Right atrium auricular region (tissue), 2 donors: ENCODE measurements around the gene SMIM31. TPM values are rescaled to one million over a fixed set of nuclear protein-coding genes. Genes with fewer than 3 reads are reported as not detected.

ENCODE experiments used
- DNase-seq: peaks from one replicate; pipeline ENCODE4 v3.0.0-alpha.2; 2019; ENCODE audit warnings: low spot score
- H3K27ac ChIP-seq, 2 donors: fragments of 200-600 bp; sonication (generic); 1 replicate in 1 of 2; 2 replicates in 1 of 2; pipeline ENCODE4 v1.5.1; 2016 to 2019
- H3K27me3 ChIP-seq, 2 donors: fragments of 200-600 bp; sonication (generic); one replicate each; pipeline versions ENCODE4 v1.5.1 to v1.6.0; 2017 to 2019
- H3K36me3 ChIP-seq: fragments of 200-600 bp; sonication (generic); one replicate; pipeline ENCODE4 v1.5.1; 2016
- H3K4me1 ChIP-seq, 2 donors: fragments of 200-600 bp; sonication (generic); one replicate each; pipeline versions ENCODE4 v1.5.1 to v1.6.0; 2017 to 2019
- H3K4me3 ChIP-seq, 2 donors: fragments of 200-600 bp; sonication (generic); 1 replicate in 1 of 2; 2 replicates in 1 of 2; pipeline ENCODE4 v1.5.1; 2017 to 2019; ENCODE audit warnings: mild to moderate bottlenecking in 1 of 2, moderate library complexity in 1 of 2
- H3K9me3 ChIP-seq, 2 donors: fragments of 200-600 bp; sonication (generic); one replicate each; pipeline ENCODE4 v1.5.1; 2019
- total RNA-seq, 2 donors: library from RNA; depleted of rRNA; stranded (reverse); fragments of >200 nt; gene quantifications; one replicate each; pipeline ENCODE4 v1.1.0, GENCODE V29; 2016
- TF ChIP-seq, protein P1 (sequence below), 2 donors: fragments of 200-600 bp; sonication (generic); IDR thresholded peaks; one replicate each; pipeline ENCODE4 v1.5.1; 2019; ENCODE audit warnings: antibody characterized with exemption in 2 of 2

Gene SMIM31
- total RNA-seq, 2 donors from 2014 or later: not detected

DNA sequence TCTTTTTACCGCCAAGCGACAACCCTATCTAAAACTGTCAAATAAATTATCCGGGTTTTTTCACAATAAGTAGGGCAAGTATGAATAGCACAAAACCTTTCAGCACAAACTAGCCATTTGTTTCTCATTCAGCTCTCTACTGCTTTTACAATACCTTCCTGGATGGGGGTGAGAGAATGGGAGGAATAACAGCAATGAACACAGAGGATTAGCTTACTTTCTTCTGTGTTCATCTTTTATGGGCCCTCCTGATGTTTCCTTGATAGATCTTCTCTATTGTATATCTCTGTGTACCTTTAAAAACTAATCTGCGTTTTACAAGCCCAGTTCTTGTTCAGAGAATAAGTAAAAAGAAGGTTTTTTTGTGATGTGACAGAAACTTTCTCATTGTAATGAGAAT, 67.8 kb downstream of the SMIM31 start:
- no peaks in the 10 kb centered on the region for H3K36me3 ChIP-seq
- TF ChIP-seq, protein P1, sequence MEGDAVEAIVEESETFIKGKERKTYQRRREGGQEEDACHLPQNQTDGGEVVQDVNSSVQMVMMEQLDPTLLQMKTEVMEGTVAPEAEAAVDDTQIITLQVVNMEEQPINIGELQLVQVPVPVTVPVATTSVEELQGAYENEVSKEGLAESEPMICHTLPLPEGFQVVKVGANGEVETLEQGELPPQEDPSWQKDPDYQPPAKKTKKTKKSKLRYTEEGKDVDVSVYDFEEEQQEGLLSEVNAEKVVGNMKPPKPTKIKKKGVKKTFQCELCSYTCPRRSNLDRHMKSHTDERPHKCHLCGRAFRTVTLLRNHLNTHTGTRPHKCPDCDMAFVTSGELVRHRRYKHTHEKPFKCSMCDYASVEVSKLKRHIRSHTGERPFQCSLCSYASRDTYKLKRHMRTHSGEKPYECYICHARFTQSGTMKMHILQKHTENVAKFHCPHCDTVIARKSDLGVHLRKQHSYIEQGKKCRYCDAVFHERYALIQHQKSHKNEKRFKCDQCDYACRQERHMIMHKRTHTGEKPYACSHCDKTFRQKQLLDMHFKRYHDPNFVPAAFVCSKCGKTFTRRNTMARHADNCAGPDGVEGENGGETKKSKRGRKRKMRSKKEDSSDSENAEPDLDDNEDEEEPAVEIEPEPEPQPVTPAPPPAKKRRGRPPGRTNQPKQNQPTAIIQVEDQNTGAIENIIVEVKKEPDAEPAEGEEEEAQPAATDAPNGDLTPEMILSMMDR (IDR thresholded peaks at IDR 0.05): no peak
- no peaks in the 10 kb centered on the region for H3K9me3 ChIP-seq
- H3K4me1 ChIP-seq: no peaks in the 10 kb centered on the region
- no peaks in the 10 kb centered on the region for H3K27me3 ChIP-seq
- no peak overlapping the region for H3K27ac ChIP-seq
- no peak overlapping the region for H3K4me3 ChIP-seq
- no peak for DNase-seq

DNA sequence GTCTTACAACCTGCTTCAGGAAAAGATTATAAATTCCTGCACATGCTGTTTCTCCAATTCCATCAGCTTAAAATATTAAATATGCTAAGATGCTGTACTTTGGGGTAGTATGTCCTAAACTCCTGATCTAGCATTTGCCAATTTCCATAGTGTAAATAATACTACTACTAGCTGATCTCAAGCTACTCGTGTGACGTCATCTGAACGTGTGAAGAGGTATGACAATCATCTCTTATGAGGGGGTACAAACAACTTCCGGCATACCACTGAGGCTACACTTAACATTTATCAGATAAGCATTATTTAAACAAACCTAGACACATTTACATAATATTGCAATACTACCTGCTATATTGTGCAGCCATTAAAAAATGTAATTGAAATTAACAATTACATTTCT, 70.7 kb downstream of the SMIM31 start:
- Histone ChIP-seq H3K27ac (no peak overlapping the region), H3K9me3 (no peaks in the 10 kb centered on the region), H3K27me3 (no peaks in the 10 kb centered on the region), H3K36me3 (no peaks in the 10 kb centered on the region), H3K4me1 (no peaks in the 10 kb centered on the region), H3K4me3 (no peak overlapping the region)
- DNase-seq: no peak
- TF ChIP-seq, protein P1 (IDR thresholded peaks at IDR 0.05): no peak

DNA sequence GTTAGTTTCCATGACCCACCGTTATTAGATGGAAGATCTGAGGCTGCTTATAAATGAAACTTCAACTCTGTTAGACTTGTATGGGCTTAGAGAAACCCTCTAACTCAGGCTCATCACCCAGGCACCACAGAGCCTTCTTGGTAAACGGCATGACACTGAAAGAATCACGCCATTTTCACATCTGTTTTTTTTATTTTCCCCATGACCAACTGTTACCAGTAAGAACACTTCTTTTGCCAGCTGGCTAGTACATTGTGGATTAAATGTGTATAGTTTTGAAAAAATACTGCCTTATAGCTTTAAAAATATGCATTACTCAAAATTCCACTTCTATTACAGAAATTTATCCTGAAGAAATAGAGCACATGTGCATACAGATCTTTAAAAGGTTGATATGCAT, 75.0 kb downstream of the SMIM31 start:
- Histone ChIP-seq H3K36me3 (no peaks in the 10 kb centered on the region), H3K9me3 (no peaks in the 10 kb centered on the region), H3K4me3 (no peak overlapping the region), H3K27ac (no peak overlapping the region), H3K4me1 (no peaks in the 10 kb centered on the region), H3K27me3 (no peaks in the 10 kb centered on the region)
- TF ChIP-seq, protein P1 (IDR thresholded peaks at IDR 0.05): no peak
- DNase-seq: no peak

DNA sequence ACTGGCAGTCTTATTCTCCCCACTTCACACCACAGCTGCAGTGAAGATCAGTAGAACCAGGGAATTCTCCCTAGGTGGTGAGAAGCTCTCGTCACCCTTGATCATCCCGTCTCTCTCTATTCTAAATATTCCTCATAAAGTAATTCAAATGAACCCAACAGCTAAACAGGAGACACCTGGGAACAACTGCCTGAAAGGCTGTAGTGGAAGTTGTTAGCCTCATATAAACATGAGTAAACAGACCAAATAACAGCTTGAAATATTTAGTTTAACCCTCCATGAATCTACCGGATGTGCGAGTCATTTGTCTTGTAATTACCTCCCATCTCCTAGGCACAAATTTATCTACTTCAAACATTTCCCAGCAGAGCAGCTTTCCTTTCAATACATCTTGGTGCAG, 92.6 kb downstream of the SMIM31 start:
- no peak for DNase-seq
- TF ChIP-seq, protein P1 (IDR thresholded peaks at IDR 0.05): no peak
- H3K4me1 ChIP-seq: no peaks in the 10 kb centered on the region
- no peaks in the 10 kb centered on the region for H3K9me3 ChIP-seq
- no peak overlapping the region for H3K4me3 ChIP-seq
- no peaks in the 10 kb centered on the region for H3K27me3 ChIP-seq
- no peaks in the 10 kb centered on the region for H3K36me3 ChIP-seq
- no peak overlapping the region for H3K27ac ChIP-seq

DNA sequence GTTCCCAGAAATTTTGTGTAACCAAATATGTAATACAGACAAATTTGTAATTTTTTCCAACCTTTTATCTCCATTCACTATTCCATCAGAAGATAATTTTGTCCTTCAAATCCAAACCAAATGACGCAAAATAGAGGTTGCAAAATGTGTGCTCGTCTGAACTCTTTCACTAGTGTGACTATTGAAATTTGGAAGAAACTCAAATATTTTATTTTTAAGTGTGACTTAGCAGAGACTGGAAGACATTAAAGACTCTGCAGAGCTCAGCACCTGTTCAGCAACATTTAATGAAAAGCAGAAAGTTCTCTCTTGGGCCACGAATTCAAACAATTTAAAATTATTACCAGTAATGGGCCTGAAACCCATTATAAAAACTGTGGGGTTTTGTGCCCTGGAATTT, 93.1 kb downstream of the SMIM31 start:
- Histone ChIP-seq H3K27ac (no peak overlapping the region), H3K4me3 (no peak overlapping the region), H3K36me3 (no peaks in the 10 kb centered on the region), H3K4me1 (no peaks in the 10 kb centered on the region), H3K9me3 (no peaks in the 10 kb centered on the region), H3K27me3 (no peaks in the 10 kb centered on the region)
- DNase-seq: no peak
- TF ChIP-seq, protein P1 (IDR thresholded peaks at IDR 0.05): no peak

DNA sequence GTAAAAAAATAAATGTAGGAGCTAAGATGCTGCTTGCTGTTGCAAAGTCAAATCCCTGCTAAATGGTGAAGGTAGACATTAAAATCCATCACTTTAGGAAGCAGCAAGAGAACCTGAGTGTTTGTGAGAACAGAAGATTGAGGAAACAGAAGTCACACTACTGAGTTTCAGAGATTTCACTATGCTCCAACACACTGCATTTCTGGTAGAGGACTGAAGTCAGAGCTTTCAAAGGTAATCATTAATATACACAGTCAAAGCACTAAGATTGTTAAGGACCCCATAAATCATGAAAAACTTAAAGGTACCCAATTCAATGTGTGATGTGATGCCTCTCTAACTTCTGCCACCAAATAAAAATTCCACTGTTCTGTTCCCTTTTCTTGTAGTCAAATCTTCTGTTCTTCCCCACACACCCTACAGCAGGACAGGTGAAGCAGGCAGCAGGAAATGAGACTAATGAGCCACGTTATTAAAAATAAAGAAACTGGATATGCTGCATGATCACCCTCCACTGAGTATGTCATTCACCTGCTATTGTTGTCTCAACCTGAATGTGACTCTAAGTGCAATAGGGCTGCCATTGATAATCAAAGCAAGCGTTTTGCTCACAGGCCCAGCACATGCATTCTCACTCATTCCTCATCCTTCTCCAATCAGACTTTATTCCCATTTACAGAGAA, 94.2 kb downstream of the SMIM31 start:
- H3K9me3 ChIP-seq: no peaks in the 10 kb centered on the region
- H3K4me3 ChIP-seq: no peak overlapping the region
- H3K27ac ChIP-seq: no peak overlapping the region
- H3K36me3 ChIP-seq: no peaks in the 10 kb centered on the region
- no peaks in the 10 kb centered on the region for H3K4me1 ChIP-seq
- DNase-seq: no peak
- TF ChIP-seq, protein P1 (IDR thresholded peaks at IDR 0.05): no peak
- H3K27me3 ChIP-seq: no peaks in the 10 kb centered on the region
